ENCODE data around the gene ANKMY2.
A peak's percentile ranks its signal among the peaks of the same experiment; 100 is the strongest.
"Not testable (repeated sequence)": the region's sequence is repeated elsewhere in the genome, so short reads cannot be mapped to it uniquely, and the experiment has no call there.

The ANKMY2 gene

GRCh38 chr7:16660702-16661464, 15.3 kb upstream of the ANKMY2 start:
- DNase-seq (ENCODE audit: low read depth) = no peak
- H3K4me3 ChIP-seq (ENCODE audit: low read depth, low read length) = no peak overlapping the region

- H3K4me3 ChIP-seq (ENCODE audit: low read depth, low read length); DNase-seq (ENCODE audit: low read depth): not testable (repeated sequence)
Observed at GRCh38 chr7:16659854-16660497, 14.4 kb upstream of the ANKMY2 start.

GRCh38 chr7:16657656-16658279, 12.2 kb upstream of the ANKMY2 start:
- peak; percentile 59 for DNase-seq (ENCODE audit: low read depth)
- H3K4me3 ChIP-seq (ENCODE audit: low read depth, low read length) = no peak overlapping the region

- no peak for DNase-seq (ENCODE audit: low read depth)
- H3K4me3 ChIP-seq (ENCODE audit: low read depth, low read length) = no peak overlapping the region
Observed at GRCh38 chr7:16656141-16656540, 10.6 kb upstream of the ANKMY2 start.

GRCh38 chr7:16655394-16655793, 9.8 kb upstream of the ANKMY2 start:
- DNase-seq (ENCODE audit: low read depth) = no peak

GRCh38 chr7:16652888-16653287, 7.3 kb upstream of the ANKMY2 start:
- no peak for DNase-seq (ENCODE audit: low read depth)
- H3K4me3 ChIP-seq (ENCODE audit: low read depth, low read length) = no peak overlapping the region

More at GRCh38 chr7:16655394-16655793, 9.8 kb upstream of the ANKMY2 start:
- H3K4me3 ChIP-seq (ENCODE audit: low read depth, low read length) = no peak overlapping the region

- DNase-seq (ENCODE audit: low read depth) = no peak
- H3K4me3 ChIP-seq (ENCODE audit: low read depth, low read length) = no peak overlapping the region
Observed at GRCh38 chr7:16652240-16652583, 6.7 kb upstream of the ANKMY2 start.

- H3K4me3 ChIP-seq (ENCODE audit: low read depth, low read length) = no peak overlapping the region
- no peak for DNase-seq (ENCODE audit: low read depth)
Observed at GRCh38 chr7:16651396-16652239, 6.1 kb upstream of the ANKMY2 start.

GRCh38 chr7:16650266-16650665, 4.7 kb upstream of the ANKMY2 start:
- no peak for DNase-seq (ENCODE audit: low read depth)
- H3K4me3 ChIP-seq (ENCODE audit: low read depth, low read length) = no peak overlapping the region

GRCh38 chr7:16649196-16649595, 3.6 kb upstream of the ANKMY2 start:
- no peak for DNase-seq (ENCODE audit: low read depth)
- H3K4me3 ChIP-seq (ENCODE audit: low read depth, low read length) = no peak overlapping the region

- H3K4me3 ChIP-seq (ENCODE audit: low read depth, low read length) = no peak overlapping the region
- no peak for DNase-seq (ENCODE audit: low read depth)
Observed at GRCh38 chr7:16648551-16648950, 3.0 kb upstream of the ANKMY2 start.

- peak overlapping the region; percentile 77 for H3K4me3 ChIP-seq (ENCODE audit: low read depth, low read length)
- DNase-seq (ENCODE audit: low read depth) = no peak
Observed at GRCh38 chr7:16647435-16647960, 1.9 kb upstream of the ANKMY2 start.

GRCh38 chr7:16646472-16647072, 1.0 kb upstream of the ANKMY2 start:
- peak overlapping the region; percentile 77 for H3K4me3 ChIP-seq (ENCODE audit: low read depth, low read length)
- no peak for DNase-seq (ENCODE audit: low read depth)

- peak overlapping the region; percentile 77 for H3K4me3 ChIP-seq (ENCODE audit: low read depth, low read length)
- no peak for DNase-seq (ENCODE audit: low read depth)
Observed at GRCh38 chr7:16644636-16645592, 640 bp downstream of the ANKMY2 start.

GRCh38 chr7:16644157-16644556, 1.4 kb downstream of the ANKMY2 start:
- no peak for DNase-seq (ENCODE audit: low read depth)

GRCh38 chr7:16638282-16639280, 7.0 kb downstream of the ANKMY2 start:
- H3K4me3 ChIP-seq (ENCODE audit: low read depth, low read length) = no peak overlapping the region

More at GRCh38 chr7:16644157-16644556, 1.4 kb downstream of the ANKMY2 start:
- H3K4me3 ChIP-seq (ENCODE audit: low read depth, low read length) = peak overlapping the region; percentile 77

GRCh38 chr7:16637379-16637778, 8.2 kb downstream of the ANKMY2 start:
- H3K4me3 ChIP-seq (ENCODE audit: low read depth, low read length) = no peak overlapping the region
- no peak for DNase-seq (ENCODE audit: low read depth)

More at GRCh38 chr7:16638282-16639280, 7.0 kb downstream of the ANKMY2 start:
- no peak for DNase-seq (ENCODE audit: low read depth)

Data from skeletal muscle cell (primary cell).